Dermis microvascular lymphatic vessel endothelial cell (primary cell): Measurements from ENCODE around the gene SERPINA5. TPM values are rescaled to one million over a fixed set of nuclear protein-coding genes. Genes with fewer than 3 reads are reported as not detected.
"Not testable (repeated sequence)": the region's sequence is repeated elsewhere in the genome, so short reads cannot be mapped to it uniquely, and the experiment has no call there.

Experiments
- DNase-seq, 2 donors: peaks; one replicate each; pipeline versions ENCODE4 v3.0.0 to v3.0.0-alpha.2; 2010; ENCODE audit warnings: low read depth in 2 of 2
- total RNA-seq: library from RNA; depleted of rRNA; stranded (reverse); fragments of >200 nt; gene quantifications from 2 replicates; pipeline ENCODE4 v1.2.1, GENCODE V29; 2014

SERPINA5 gene
- total RNA-seq, 1 donor from 2014 or later = 0.26 TPM

DNA sequence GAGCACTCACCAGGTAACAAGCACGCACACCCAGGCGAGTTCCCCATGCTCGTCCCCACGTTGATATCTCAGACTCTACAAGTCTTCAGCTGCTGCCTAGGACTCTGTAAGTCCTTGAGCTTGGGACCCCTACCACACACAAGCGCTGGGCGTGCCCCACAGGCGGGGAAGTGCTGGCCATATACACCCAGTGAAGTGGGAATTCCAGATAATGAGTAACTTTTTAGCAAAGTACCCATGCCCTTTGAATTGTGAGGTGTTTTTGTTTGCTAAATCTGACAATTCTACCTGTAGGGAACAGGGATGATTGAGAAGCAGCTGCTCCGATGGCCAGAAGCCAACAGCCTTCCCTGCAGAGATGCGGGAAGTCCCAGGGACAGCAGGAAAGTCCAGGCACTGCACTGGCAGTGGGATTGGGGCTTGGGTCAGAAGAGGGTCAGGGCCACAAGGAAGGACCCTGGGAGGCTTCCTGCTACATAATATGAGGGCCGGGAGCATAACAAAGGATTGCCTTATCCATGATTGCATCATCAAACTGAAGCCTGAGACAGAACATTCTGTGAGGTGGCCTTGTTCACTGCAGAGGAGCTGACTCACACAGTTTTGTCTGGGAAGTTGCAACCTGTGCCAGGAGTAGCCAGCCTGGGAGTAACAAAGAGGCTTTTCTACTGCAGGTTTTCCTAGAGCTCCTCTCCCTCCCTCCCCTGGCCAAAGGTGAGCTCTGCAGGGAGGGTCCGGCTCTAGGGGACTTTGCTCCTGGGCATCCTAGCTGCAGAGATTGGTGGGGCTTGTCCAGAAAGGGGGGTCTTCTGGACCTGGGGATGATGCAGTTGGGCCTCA lies 17.8 kb downstream of the SERPINA5 start:
- peak in 1 of 2 donors; percentile 88 for DNase-seq

DNA sequence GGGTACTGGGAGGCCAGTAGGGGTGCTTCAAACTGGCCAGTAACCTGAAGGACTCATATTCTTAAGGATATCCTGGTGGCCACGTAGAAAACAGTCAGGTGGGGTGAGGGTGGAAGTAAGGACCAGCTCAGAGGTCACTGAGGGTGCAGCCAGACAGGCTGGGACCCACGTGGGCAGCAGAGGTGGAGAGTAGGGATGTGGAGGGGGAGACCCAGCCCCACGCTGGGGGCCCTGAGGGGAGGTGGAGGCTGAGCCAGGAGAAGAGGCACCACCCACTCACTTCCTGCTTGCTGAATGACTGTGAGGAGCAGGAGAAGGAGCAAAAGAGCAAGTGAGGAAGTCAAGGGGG lies 18.4 kb downstream of the SERPINA5 start:
- DNase-seq = peak in 1 of 2 donors; percentile 9

DNA sequence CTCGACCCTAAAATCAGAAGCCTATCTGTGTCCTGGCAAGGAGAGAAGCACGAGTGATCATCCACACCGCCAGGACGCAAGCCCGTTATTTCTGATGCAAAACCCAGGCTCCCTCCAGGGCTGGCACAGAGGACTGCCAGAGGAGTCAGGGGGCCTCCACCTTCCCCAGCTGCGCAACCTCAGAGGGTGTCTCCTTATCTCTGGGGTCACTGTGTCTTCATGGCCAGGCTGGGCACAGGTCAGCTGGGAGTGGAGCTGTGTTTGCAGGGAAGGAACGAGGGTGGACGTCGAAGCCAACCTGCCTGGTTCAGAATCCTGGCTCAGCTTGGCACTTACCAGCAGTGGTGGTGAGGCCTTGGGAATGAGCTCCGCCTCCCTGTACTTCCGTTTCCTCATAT lies 18.9 kb downstream of the SERPINA5 start:
- no peak for DNase-seq

DNA sequence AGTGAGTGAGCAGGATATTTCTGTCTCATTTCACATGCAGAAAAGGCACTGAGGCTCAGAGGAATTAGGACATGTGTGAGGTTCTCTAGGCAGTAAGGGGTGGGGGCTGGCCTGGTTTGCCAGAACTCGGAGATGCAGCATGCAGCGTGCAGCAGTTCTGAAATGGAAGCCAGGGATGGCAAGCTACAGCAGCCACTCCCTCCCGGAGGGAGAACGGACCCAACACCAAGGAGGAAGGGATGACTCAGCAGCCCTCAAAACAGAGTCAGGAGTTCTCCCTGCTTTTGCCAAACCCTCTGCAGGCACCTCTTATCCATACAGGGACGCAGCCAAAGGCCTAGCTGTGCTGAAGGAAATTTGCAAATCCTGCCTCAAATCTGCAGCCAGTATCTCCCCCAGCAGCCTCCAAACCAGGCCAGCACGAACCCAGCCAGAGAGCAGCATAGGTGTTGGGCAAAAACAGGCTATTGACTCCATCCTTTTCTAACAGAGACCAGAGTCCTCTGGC lies 20.7 kb downstream of the SERPINA5 start:
- peak in 1 of 2 donors; percentile 60 for DNase-seq

DNA sequence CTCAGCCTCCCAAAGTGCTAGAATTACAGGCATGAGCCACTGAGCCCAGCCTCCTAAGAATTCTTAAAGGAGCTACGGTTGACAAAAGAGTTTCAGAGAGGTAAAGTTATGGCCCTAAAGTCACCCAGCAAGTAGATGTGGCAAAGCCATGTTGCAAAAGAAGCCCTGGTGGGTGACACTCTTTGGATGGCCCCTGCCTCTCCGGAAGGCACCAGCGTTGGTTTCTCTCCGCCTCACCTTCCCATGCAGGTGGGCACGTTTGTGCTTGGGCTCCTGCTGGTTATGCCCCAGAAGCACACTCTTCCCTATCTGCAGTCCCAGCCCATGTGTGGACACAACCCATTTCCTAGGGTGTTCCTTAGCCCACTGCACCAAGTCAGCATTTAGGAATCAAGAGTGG lies 21.5 kb downstream of the SERPINA5 start:
- no peak for DNase-seq

DNA sequence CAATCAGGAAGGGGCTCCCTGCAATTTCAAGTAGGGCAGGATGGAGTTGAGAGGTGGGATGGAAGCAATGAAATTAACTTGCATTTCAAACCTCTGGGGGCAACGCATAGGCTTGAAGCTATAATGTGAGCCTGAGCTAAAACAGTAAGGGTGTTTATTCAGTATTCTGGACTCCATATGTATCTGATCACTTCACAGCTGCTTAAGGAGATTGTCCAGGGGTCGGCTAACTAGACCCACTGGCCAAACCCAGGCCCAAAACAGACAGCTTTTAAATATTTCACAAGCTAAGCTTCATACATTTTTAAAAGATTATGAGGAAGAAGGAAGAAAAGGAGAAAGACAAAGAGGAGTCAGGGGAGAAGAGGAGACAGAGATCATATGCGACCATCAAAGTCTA lies 24.1 kb downstream of the SERPINA5 start:
- no peak for DNase-seq

DNA sequence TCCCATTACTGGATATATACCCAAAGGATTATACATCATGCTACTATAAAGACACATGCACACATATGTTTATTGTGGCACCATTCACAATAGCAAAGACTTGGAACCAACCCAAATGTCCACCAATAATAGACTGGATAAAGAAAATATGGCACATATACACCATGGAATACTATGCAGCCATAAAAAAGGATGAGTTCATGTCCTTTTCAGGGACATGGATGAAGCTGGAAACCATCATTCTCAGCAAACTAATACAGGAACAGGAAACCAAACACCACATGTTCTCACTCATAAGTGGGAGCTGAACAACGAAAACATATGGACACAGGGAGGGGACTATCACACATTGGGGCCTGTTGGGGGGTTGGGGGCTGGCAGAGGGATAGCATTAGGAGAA lies 27.7 kb downstream of the SERPINA5 start:
- not testable (repeated sequence) for DNase-seq

DNA sequence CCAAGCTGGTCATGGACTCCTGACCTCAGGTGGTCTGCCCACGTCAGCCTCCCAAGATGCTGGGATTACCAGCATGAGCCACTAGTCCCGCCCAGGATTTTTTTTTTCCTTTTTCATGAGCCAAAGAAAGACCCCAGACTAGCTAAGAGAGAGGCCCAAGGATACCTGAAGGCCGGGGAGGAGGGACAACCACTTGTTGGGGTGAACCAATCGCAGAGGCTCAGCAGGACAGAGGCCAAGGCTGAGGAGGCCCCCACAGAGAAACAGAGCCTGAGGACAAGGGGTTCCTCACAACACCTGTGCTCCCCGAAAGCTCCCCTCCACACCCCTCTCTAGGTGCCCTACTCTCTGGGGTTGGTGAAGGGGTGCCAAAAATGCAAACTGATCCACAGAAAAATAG lies 30.0 kb downstream of the SERPINA5 start:
- DNase-seq = no peak

DNA sequence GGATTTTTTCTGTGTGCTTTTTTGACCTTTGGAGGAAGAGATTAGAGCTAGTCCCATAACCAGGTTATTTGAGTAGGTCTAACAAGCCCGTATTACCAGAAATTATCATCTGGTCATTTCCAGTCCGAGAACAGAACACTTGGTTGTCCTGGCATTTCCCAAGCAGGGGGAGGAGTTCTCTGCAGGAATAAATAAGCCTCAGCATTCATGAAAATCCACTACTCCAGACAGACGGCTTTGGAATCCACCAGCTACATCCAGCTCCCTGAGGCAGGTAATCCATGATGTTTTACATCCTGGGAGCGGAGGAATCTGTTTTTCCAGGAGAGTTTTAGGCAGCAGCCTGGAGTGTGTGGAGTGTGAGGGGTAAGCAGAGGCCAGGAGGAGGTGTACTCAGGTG lies 30.9 kb downstream of the SERPINA5 start, which contains the start of gene SERPINA3:
Gene SERPINA3 (plus strand): TSS at position 218 of the 400 bp plus-strand sequence. CDS start 2,051 bp downstream, outside the sequence.
- no peak for DNase-seq

DNA sequence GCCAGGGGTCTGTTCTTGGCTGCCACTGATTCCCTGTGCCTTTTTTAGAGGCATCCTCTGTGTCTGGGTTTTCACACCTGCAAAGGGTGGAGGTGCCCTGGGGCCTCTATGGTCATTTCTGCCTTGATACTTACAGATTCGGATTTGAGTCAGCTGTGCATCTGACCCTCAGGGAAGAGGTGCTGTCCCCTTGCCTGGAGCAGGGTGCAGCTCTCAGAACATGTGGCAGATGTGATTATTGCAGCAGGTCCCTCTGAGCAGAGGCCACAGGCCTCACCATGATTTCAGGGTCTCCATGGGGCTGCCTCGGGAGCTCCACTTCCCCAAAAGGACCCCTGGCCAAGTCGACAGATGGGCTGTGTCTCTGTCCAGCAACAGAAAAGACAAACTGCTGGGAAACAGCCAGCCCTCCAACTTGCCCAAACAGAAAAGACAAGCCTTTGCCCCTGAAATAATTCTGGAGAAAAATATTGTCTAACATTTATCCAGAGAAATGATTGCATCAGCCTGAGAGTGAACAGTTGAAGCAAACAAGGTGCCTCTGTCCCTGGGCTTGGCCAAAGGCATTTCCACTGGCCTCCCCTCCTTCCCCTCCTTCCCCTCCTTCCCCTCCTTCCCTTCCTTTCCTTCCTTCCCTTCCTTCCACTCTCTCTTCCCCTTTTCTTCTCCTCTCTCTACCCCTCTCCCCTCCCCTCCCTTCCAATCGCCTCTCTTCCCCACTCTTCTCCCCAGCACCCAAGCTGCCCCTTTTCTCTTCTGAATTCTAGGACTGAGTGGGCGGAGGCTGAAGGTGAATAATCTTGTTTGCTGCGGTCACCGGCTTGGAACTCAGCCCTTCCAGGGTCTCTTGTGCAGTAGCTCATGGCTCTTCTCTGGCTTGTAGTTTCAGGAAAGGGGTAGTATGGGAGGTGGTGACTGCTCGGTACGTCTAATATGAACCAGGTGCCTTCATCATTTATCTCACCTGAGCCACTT lies 31.6 kb downstream of the SERPINA5 start:
- DNase-seq = no peak

DNA sequence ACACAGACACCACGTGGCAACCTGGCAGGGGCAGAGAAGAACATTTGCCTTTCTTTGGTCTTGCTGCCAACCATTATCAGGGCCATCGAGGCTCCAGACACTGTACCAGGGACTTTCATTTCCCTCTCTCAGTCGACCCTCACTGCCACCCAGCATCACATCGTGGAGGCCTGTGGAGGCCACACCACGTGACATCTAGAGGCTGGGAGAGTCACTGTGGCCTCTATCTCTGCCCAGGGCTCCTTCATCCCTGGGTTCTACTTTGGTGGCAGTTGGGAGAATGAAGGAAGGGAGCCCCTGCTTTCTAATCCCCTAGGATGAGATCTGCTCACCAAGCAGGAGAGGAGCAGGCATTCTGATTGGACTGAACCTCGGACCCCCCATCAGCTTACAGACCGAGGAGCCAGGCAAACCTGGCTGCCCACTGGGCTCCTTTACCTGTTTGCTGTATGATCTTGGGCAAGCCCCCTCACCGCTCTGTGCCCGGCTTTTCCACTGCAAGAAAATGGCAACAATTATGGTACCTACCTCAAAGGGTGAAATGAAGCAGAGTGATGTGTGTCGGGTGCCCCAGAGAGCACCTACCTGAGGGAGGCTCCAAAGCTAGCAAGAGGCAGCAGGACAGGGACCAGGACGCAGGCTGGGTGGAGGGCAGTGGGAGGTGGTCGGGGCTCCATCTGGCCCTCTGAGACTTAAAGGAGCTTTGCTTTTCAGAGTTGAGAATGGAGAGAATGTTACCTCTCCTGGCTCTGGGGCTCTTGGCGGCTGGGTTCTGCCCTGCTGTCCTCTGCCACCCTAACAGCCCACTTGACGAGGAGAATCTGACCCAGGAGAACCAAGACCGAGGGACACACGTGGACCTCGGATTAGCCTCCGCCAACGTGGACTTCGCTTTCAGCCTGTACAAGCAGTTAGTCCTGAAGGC lies 32.8 kb downstream of the SERPINA5 start:
- DNase-seq = no peak

DNA sequence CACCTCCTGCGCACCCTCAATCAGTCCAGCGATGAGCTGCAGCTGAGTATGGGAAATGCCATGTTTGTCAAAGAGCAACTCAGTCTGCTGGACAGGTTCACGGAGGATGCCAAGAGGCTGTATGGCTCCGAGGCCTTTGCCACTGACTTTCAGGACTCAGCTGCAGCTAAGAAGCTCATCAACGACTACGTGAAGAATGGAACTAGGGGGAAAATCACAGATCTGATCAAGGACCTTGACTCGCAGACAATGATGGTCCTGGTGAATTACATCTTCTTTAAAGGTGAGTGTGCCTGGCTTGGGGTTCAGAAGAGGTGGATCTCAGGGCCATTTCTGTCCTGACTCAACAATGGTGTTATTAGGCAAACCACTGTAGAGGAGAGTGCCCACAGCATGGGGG lies 33.6 kb downstream of the SERPINA5 start:
- no peak for DNase-seq

DNA sequence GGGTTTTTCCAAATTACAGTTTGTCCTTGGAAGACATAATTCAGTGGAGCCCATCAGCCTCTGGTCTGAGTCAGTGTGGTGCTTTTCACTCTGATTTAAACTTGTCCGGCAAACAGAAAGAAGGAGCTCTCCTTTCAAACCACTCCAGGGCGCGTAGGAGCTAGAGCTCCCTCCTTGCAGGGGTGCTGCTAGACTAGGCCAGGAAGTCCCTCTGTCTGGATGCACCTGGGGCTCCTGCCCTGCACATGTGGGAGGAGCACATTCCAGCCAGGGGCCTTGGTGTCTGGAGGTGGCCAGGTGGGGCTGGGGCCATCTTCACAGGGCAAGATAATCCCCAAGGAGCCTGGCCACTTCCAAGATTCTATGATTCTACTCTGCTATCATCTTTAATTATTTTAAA lies 34.0 kb downstream of the SERPINA5 start:
- no peak for DNase-seq

DNA sequence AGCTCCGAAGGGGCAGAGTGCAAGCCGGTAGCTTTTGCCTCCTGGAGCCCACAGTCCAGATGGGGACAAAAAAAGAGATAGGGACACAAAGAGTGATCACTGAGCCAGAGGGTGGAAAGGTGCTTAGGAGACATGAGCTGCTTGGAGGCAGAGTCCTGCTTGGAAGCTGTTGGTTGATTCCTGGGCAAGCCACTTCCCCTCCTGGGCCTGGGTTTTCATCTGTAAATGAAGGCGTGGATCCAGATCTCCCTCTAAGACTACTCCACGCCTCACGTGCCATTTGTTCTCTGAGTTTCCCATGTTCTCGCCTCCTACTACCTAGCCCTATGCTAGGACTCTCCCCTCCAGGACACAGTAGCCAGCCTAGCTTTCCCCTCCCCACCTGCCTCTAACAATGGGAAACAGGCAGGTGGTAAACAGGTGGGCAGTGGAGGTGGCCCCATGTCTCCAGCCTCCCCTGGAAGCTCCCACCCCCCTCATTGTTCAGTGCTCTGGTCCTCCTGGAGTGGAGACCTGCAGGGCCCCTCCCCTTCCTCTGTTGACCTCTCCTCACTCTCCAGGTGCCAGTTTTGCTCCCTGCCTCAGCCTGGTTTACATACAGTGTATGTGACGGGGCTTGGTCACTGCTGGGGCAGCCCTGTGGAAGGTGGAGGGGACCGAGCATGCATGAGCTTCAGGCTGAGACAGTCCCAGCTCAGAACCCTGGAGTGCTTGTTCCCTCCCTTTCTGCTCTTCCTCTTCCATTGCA lies 34.8 kb downstream of the SERPINA5 start:
- no peak for DNase-seq

DNA sequence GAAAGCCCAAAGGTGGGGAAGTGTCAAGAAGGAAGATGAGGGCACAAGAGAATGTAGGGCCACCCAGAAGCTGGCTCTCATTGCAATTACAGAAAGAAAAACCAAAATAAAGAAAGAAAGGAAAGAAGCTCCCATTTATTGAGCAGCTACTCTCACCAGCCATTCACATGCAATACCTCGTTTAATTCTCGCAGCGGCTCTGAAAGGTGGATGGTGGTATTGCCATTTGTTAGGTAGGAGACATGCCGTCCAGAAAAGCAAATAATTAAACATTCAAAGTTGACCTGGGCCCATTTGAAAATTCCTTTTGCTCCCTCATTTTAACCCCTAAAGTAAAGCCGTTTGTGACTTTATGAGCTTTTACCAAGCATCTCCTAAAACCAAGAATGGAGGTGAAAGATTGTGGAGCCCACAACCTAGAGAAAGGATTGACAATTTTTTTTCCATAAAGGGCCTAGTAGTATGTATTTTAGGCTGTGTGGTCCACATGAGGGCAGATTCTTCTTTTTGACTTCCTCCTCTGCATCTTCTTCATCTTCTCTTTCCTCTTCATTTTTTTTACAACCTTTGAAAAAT lies 36.2 kb downstream of the SERPINA5 start:
- DNase-seq = no peak

DNA sequence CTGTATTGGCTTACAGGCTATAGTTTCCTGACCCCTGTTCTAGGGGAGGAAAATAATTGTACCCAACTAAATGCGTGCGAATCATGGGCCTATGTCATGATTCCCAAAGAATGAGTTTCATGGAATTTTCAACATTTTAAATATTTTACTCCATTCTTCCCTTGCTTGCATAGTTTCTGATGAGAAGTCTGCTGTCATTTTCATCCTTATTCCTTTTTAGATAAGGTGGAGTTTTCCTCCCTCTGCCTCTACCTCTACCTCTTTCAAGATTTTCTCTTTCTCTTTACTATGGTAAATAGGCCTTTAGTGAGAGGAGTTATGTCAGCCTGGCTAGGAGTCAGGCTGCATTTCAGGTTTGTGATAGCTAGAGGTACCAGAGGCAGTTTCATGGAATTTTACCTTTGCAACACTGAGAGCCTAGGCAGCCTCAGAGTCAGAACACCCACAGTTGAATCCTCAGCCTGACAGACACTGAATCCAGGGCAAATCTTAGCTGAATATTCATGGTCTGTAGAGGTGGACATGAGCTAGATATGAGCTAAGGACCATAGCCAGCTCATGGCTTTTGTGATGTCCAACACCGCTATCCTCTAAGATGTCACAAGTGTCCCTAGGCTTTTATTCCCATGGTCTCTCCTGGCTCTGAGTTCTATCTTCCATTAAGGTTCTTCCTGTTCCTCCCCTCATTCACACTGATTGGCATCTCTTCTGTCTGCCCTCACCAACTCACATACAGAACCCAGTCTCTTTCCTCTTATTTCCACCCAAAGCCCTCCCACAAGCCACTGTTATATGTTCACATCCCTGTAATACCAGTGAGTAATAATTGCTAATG lies 37.0 kb downstream of the SERPINA5 start:
- no peak for DNase-seq

DNA sequence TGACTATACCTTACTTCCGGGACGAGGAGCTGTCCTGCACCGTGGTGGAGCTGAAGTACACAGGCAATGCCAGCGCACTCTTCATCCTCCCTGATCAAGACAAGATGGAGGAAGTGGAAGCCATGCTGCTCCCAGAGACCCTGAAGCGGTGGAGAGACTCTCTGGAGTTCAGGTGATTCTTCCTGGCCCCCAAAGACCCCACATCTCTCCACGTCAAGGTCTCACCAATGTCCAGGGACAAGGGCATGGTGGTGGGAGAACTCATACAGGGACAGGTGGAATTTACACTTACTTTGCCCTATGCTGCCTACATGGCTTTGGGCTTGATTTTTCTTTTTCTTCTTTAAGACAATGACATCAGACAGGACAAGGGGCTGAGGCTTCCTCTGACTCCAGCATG lies 38.1 kb downstream of the SERPINA5 start:
- DNase-seq = no peak

DNA sequence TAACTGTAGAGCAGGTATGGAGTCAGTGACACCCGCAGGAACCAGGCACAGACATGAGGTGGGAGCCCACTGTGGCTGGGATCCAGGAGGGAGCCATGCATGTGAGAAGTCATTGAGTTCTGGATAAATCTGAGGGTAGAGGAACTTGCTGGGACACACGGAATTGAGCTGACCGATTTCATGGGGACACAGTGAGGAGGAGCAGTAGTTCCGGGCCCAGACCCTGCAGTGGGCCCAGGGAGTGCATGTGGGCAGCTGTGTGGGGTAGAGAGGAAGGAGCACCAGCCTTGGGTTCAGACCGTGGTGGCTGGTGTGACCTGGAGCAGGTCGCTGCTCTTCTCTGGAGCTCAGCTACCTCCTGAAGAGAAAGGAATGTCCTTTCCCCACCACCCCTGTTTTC lies 39.4 kb downstream of the SERPINA5 start:
- no peak for DNase-seq
